H1 (cell line): Measurements from ENCODE around the gene SSR1.

ENCODE experiments used
- CREB1 ChIP-seq: IDR thresholded peaks from 2 replicates; pipeline ENCODE4 v1.6.1; 2012; ENCODE audit warnings: inconsistent platforms
- EZH2 ChIP-seq: fragments of 200-600 bp; sonication (generic); IDR thresholded peaks from 2 replicates; pipeline ENCODE4 v1.7.1; 2012; ENCODE audit warnings: low read depth, mild to moderate bottlenecking, moderate library complexity, low read length, inconsistent platforms; ENCODE audit not compliant: severe bottlenecking
- HDAC2 ChIP-seq, 2 experiments: fragments of 300-600 bp in 1 of 2; sonication (generic) in 1 of 2; IDR thresholded peaks; 2 replicates each; pipeline ENCODE4 v1.6.1; 2011 to 2012; ENCODE audit warnings: low read depth in 2 of 2, low read length in 2 of 2, mild to moderate bottlenecking in 2 of 2, moderate library complexity in 2 of 2, borderline replicate concordance in 1 of 2, inconsistent platforms in 1 of 2
- JUND ChIP-seq: IDR thresholded peaks from 2 replicates; pipeline ENCODE4 v1.6.1; 2011; ENCODE audit warnings: mild to moderate bottlenecking, improper control_type of control experiment, low read length
- POLR2A ChIP-seq, 2 experiments: IDR thresholded peaks; 1 replicate in 1 of 2; 2 replicates in 1 of 2; pipeline ENCODE4 v1.6.1; 2011; ENCODE audit warnings: low read depth in 2 of 2, low read length in 2 of 2, mild to moderate bottlenecking in 2 of 2; ENCODE audit errors: control extremely low read depth in 1 of 2
- RNF2 ChIP-seq: fragments of 200-900, 300-1000 bp; sonication (generic); IDR thresholded peaks from 2 replicates; pipeline ENCODE4 v1.7.1; 2016; ENCODE audit warnings: borderline replicate concordance, low read depth, mild to moderate bottlenecking, antibody characterized with exemption, low read length; ENCODE audit not compliant: poor library complexity, severe bottlenecking; ENCODE audit errors: missing control alignments
- USF2 ChIP-seq: IDR thresholded peaks from 2 replicates; pipeline ENCODE4 v1.6.1; 2011; ENCODE audit warnings: low read length, improper control_type of control experiment
- ZNF274 ChIP-seq: IDR thresholded peaks from 2 replicates; pipeline ENCODE4 v1.7.0; 2012; ENCODE audit warnings: low read length, borderline replicate concordance; ENCODE audit errors: extremely low read depth

- TF ChIP-seq JUND (no peak), POLR2A (IDR thresholded peaks at IDR 0.05; ENCODE audit: control extremely low read depth in 1 of 2, low read depth in 2 of 2, low read length in 2 of 2) (no peak), USF2 (no peak), HDAC2 (IDR thresholded peaks at IDR 0.05; ENCODE audit: borderline replicate concordance in 1 of 2, low read depth in 2 of 2, low read length in 2 of 2) (no peak), CREB1 (no peak), EZH2 (no peak), RNF2 (no peak), ZNF274 (no peak)
Observed at GRCh38 chr6:7269816-7270215, 43.2 kb downstream of the SSR1 start.
